RWPE2 (cell line): ENCODE results near the gene RFTN1.

Experiments
- ATAC-seq: fragments of 200-7000 bp; cut with Tn5 transposase; 3 replicates; pipeline ENCODE4 v1.9.1; 2021; ENCODE audit warnings: low read depth
- DNase-seq: peaks from one replicate; pipeline ENCODE4 v3.0.0-alpha.2; 2020; ENCODE audit warnings: low spot score
- H3K27ac ChIP-seq: fragments of 450-650 bp; 2 replicates; pipeline ENCODE4 v1.5.1; 2017; ENCODE audit warnings: mild to moderate bottlenecking; ENCODE audit not compliant: poor library complexity, severe bottlenecking
- H3K27me3 ChIP-seq: fragments of 250-450 bp; sonication (Bioruptor Pico); 2 replicates; pipeline ENCODE4 v1.5.1; 2021; ENCODE audit warnings: mild to moderate bottlenecking, moderate library complexity; ENCODE audit not compliant: insufficient read depth, poor library complexity, severe bottlenecking
- H3K36me3 ChIP-seq: fragments of 250-450 bp; sonication (Bioruptor Pico); 2 replicates; pipeline ENCODE4 v1.5.1; 2020; ENCODE audit warnings: low read depth, mild to moderate bottlenecking, moderate library complexity
- H3K4me1 ChIP-seq: fragments of 250-450 bp; sonication (Bioruptor Pico); 2 replicates; pipeline ENCODE4 v1.5.1; 2021; ENCODE audit warnings: mild to moderate bottlenecking, moderate library complexity; ENCODE audit not compliant: insufficient read depth, poor library complexity, severe bottlenecking
- H3K4me3 ChIP-seq: fragments of 250-450 bp; sonication (Bioruptor Pico); 2 replicates; pipeline ENCODE4 v1.5.1; 2021; ENCODE audit warnings: mild to moderate bottlenecking, moderate library complexity; ENCODE audit not compliant: severe bottlenecking
- H3K9me3 ChIP-seq: fragments of 250-450 bp; sonication (Bioruptor Pico); 2 replicates; pipeline ENCODE4 v1.5.1; 2021; ENCODE audit warnings: mild to moderate bottlenecking, moderate library complexity; ENCODE audit not compliant: severe bottlenecking
- TF ChIP-seq, protein P1 (sequence below): fragments of 450-650 bp; IDR thresholded peaks from one replicate; pipeline ENCODE4 v1.5.1; 2017; ENCODE audit warnings: mild to moderate bottlenecking, moderate library complexity; ENCODE audit not compliant: poor library complexity, severe bottlenecking

Gene RFTN1

DNA sequence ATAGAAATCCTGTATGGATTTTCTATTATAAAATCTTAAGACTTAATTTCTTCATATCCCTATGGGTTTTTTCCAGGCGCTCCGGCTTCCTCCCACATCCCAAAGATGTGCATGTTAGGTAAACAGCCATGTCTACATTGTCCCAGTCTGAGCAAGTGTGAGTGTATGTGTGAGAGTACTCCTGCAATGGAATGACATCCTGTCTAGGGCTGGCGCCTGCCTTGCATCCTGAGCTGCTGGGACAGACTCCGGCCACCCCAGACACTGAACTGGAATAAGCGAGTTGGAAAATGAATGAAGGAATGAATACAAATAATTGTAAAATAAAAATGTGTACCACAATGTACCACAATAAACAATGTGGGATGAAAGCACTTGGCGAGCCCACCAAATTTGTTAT, 69.2 kb downstream of the RFTN1 start:
- H3K27ac ChIP-seq, result no peak overlapping the region
- ATAC-seq, result no peak

GRCh38 chr3:16442730-16443129, 70.8 kb downstream of the RFTN1 start:
- Histone ChIP-seq H3K27me3 (no peaks in the 10 kb centered on the region), H3K36me3 (no peaks in the 10 kb centered on the region), H3K27ac (no peak overlapping the region), H3K9me3 (no peaks in the 10 kb centered on the region), H3K4me3 (no peak overlapping the region), H3K4me1 (no peaks in the 10 kb centered on the region)
- ATAC-seq (no peak), DNase-seq (no peak)
- TF ChIP-seq, protein P1, sequence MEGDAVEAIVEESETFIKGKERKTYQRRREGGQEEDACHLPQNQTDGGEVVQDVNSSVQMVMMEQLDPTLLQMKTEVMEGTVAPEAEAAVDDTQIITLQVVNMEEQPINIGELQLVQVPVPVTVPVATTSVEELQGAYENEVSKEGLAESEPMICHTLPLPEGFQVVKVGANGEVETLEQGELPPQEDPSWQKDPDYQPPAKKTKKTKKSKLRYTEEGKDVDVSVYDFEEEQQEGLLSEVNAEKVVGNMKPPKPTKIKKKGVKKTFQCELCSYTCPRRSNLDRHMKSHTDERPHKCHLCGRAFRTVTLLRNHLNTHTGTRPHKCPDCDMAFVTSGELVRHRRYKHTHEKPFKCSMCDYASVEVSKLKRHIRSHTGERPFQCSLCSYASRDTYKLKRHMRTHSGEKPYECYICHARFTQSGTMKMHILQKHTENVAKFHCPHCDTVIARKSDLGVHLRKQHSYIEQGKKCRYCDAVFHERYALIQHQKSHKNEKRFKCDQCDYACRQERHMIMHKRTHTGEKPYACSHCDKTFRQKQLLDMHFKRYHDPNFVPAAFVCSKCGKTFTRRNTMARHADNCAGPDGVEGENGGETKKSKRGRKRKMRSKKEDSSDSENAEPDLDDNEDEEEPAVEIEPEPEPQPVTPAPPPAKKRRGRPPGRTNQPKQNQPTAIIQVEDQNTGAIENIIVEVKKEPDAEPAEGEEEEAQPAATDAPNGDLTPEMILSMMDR, result no peak

More for the DNA sequence above, 69.2 kb downstream of the RFTN1 start:
- no peaks in the 10 kb centered on the region for H3K9me3 ChIP-seq
- H3K27me3 ChIP-seq, result no peaks in the 10 kb centered on the region
- no peaks in the 10 kb centered on the region for H3K36me3 ChIP-seq
- no peak for DNase-seq
- H3K4me3 ChIP-seq, result no peak overlapping the region
- TF ChIP-seq, protein P1, result no peak
- peaks cover 10% of the 10 kb centered on the region for H3K4me1 ChIP-seq

GRCh38 chr3:16441371-16441875, 72.1 kb downstream of the RFTN1 start:
- Histone ChIP-seq H3K27me3 (no peaks in the 10 kb centered on the region), H3K27ac (no peak overlapping the region), H3K4me1 (no peaks in the 10 kb centered on the region), H3K9me3 (no peaks in the 10 kb centered on the region), H3K4me3 (no peak overlapping the region), H3K36me3 (no peaks in the 10 kb centered on the region)
- no peak for DNase-seq
- TF ChIP-seq, protein P1, result no peak
- no peak for ATAC-seq

DNA sequence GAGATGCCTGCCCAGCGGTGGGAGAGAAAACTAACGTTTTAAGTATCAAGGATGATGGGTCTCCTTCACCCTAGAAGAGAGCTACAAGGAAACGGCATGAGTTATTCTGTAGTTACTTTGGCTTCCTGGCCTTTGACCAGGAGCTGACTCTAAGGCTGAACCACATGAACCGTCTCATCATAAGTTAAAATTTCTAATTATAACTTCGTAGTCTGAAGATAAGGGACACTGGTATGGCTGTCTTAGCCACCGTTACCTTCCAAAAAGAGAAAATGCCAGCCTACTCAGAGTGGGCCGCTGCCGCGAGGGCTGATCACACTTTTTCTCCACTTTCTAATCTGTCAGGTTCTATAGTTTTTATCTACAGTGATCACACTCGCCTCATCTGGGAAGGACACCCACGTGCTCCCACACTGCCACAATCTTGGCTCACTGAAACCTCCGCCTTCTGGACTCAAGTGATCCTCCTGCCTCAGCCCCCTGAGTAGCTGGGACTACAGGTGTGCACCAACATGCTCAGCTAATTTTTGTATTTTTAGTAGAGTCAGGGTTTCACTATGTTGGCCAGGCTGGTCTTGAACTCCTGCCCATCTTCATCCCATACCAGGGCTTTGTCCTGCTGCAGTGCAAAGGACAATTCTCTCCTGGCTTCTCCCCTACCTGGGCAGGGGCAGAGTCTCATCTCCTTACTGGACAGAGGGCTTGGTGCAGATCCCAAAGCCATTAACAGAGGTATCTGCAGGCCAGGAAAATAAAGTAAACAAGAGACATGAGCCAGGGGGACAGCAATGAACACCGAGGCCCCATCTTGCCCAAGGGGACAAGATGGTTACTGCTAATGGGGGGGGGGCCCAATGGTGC, 73.4 kb downstream of the RFTN1 start:
- Histone ChIP-seq H3K36me3 (no peaks in the 10 kb centered on the region), H3K27me3 (no peaks in the 10 kb centered on the region), H3K4me1 (no peaks in the 10 kb centered on the region), H3K27ac (no peak overlapping the region), H3K9me3 (no peaks in the 10 kb centered on the region), H3K4me3 (no peak overlapping the region)
- DNase-seq (no peak), ATAC-seq (no peak)
- TF ChIP-seq, protein P1, result no peak

DNA sequence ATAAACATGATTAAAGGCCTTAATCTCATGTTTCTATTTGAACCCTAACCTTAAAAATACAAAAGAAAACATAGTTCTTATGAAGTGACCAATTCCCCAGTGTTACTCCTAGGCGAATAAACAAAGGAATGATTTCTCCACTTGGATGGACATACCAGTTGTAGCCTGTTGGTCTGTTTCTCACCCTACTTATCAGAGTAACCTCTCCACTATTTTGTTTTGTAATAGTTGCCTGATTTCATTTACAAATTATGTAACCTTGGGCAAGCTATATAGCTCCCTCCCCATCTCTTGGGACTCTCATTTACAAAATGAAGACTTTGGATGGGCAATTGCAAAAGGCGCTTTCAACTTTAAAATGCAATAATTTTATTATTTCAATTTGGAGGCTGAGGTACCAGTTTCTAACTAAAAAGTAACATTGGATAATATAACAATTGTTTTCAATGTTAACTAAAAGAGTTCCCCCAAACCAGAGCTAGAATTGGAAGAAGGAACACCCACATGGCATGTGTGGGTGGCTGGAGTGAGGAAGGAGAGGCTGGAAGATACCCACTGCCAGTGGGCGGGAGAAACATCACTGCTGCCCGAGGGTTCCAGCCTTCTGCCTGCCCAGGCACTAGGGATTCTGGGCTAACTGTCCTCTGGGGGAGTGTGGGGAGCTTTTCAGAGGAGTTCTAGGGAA, 74.2 kb downstream of the RFTN1 start:
- DNase-seq, result no peak
- no peaks in the 10 kb centered on the region for H3K27me3 ChIP-seq
- TF ChIP-seq, protein P1, result no peak
- no peak overlapping the region for H3K4me3 ChIP-seq
- no peaks in the 10 kb centered on the region for H3K9me3 ChIP-seq
- H3K36me3 ChIP-seq, result no peaks in the 10 kb centered on the region
- no peak for ATAC-seq
- no peak overlapping the region for H3K27ac ChIP-seq
- no peaks in the 10 kb centered on the region for H3K4me1 ChIP-seq
